NCI-H2171 treated with DMSO at 0.1 percent for 48 hours (cell line): ENCODE measurements around the gene PPFIBP1.
"Not testable (repeated sequence)": the region's sequence is repeated elsewhere in the genome, so short reads cannot be mapped to it uniquely, and the experiment has no call there.

Source experiments
- DNase-seq: peaks from one replicate; lab custom pipeline; 2025; lab: John Stamatoyannopoulos, UW

PPFIBP1 gene

GRCh38 chr12:27542628-27543027 is 18.6 kb downstream of the PPFIBP1 start:
- no peak for DNase-seq

- DNase-seq = not testable (repeated sequence)
These were observed 20.9 kb downstream of the PPFIBP1 start for GRCh38 chr12:27544858-27545257.

- DNase-seq = no peak
These were observed 21.7 kb downstream of the PPFIBP1 start for GRCh38 chr12:27545665-27546064.

- DNase-seq = no peak
These were observed 23.6 kb downstream of the PPFIBP1 start for GRCh38 chr12:27547592-27547991.

GRCh38 chr12:27548301-27549199 is 24.5 kb downstream of the PPFIBP1 start:
- peak; percentile 66 for DNase-seq

GRCh38 chr12:27549236-27549800 is 25.3 kb downstream of the PPFIBP1 start:
- DNase-seq = no peak

- peak; percentile 88 for DNase-seq
These were observed 26.0 kb downstream of the PPFIBP1 start for GRCh38 chr12:27549801-27550652.

- no peak for DNase-seq
These were observed 26.6 kb downstream of the PPFIBP1 start for GRCh38 chr12:27550653-27550975.

GRCh38 chr12:27551172-27551840 is 27.3 kb downstream of the PPFIBP1 start:
- no peak for DNase-seq

GRCh38 chr12:27552235-27552634 is 28.2 kb downstream of the PPFIBP1 start:
- no peak for DNase-seq

GRCh38 chr12:27552886-27553560 is 29.0 kb downstream of the PPFIBP1 start:
- no peak for DNase-seq

GRCh38 chr12:27553941-27554340 is 29.9 kb downstream of the PPFIBP1 start:
- DNase-seq = no peak

GRCh38 chr12:27554421-27555186 is 30.6 kb downstream of the PPFIBP1 start:
- DNase-seq = peak; percentile 69

GRCh38 chr12:27555361-27555760 is 31.4 kb downstream of the PPFIBP1 start:
- DNase-seq = no peak

GRCh38 chr12:27555925-27556778 is 32.1 kb downstream of the PPFIBP1 start:
- DNase-seq = no peak

GRCh38 chr12:27560126-27560525 is 36.1 kb downstream of the PPFIBP1 start:
- DNase-seq = no peak

GRCh38 chr12:27561535-27562350 is 37.7 kb downstream of the PPFIBP1 start:
- no peak for DNase-seq

- no peak for DNase-seq
These were observed 40.7 kb downstream of the PPFIBP1 start for GRCh38 chr12:27564612-27565213.

- no peak for DNase-seq
These were observed 42.2 kb downstream of the PPFIBP1 start for GRCh38 chr12:27566159-27566558.
